H1 (cell line): ENCODE results near the gene DNAAF6. TPM values are rescaled to one million over a fixed set of nuclear protein-coding genes. Genes with fewer than 3 reads are reported as not detected.

Experiments
- CTCF ChIA-PET: fragments of 300-600 bp; sonication (Branson Sonifier 250); formaldehyde crosslinking; loops from one replicate; lab custom pipeline; 2021; ENCODE audit not compliant: partially characterized antibody; lab: Charles Lee
- POLR2A ChIA-PET: fragments of 300-600 bp; sonication (Branson Sonifier 250); formaldehyde crosslinking; loops from one replicate; lab custom pipeline; 2021; ENCODE audit warnings: inconsistent platforms; ENCODE audit not compliant: partially characterized antibody; lab: Charles Lee
- DNase-seq, 2 experiments: peaks; one replicate each; pipeline versions ENCODE4 v3.0.0 to v3.0.0-alpha.2; 2010 to 2022; ENCODE audit warnings: low spot score in 2 of 2, low read depth in 1 of 2, mixed read lengths in 1 of 2
- FAIRE-seq: peaks from 2 replicates; lab custom pipeline; 2011; peaks lifted over from hg19 to GRCh38; lab: Jason Lieb, UNC
- H2AFZ ChIP-seq: 2 replicates; pipeline ENCODE4 v1.8.1; 2012; ENCODE audit warnings: low read length, inconsistent platforms
- H2AK5ac ChIP-seq: 2 replicates; pipeline ENCODE4 v1.6.1; 2013; ENCODE audit warnings: low read depth, low read length
- H2BK120ac ChIP-seq: replicated peaks from 2 replicates; pipeline ENCODE3; 2013; ENCODE audit warnings: low read depth, low read length, inconsistent platforms
- H2BK12ac ChIP-seq: 2 replicates; pipeline ENCODE4 v1.6.1; 2013; ENCODE audit warnings: low read depth, low read length
- H2BK15ac ChIP-seq: 2 replicates; pipeline ENCODE4 v1.6.1; 2013; ENCODE audit warnings: low read length
- H2BK20ac ChIP-seq: 2 replicates; pipeline ENCODE4 v1.6.1; 2013; ENCODE audit warnings: low read length
- H2BK5ac ChIP-seq: 2 replicates; pipeline ENCODE4 v1.6.1; 2013; ENCODE audit warnings: low read depth, low read length
- H3K14ac ChIP-seq: 2 replicates; pipeline ENCODE4 v1.6.1; 2013; ENCODE audit warnings: inconsistent platforms; ENCODE audit not compliant: insufficient read length
- H3K18ac ChIP-seq: 2 replicates; pipeline ENCODE4 v1.6.1; 2013; ENCODE audit warnings: low read length; ENCODE audit errors: extremely low read depth
- H3K23ac ChIP-seq: 2 replicates; pipeline ENCODE4 v1.6.1; 2013; ENCODE audit warnings: inconsistent platforms; ENCODE audit not compliant: insufficient read length
- H3K23me2 ChIP-seq: 2 replicates; pipeline ENCODE4 v1.6.1; 2013; ENCODE audit warnings: low read depth, low read length
- H3K27ac ChIP-seq: 2 replicates; pipeline ENCODE4 v1.6.1; 2011; ENCODE audit warnings: low read depth, low read length, inconsistent platforms
- H3K27me3 ChIP-seq, 4 experiments: replicated peaks in 1 of 4; 1 replicate in 1 of 4; 2 replicates in 3 of 4; pipeline versions ENCODE4 v1.6.1 to v1.8.1; 2011 to 2013; ENCODE audit warnings: low read length in 3 of 4, mild to moderate bottlenecking in 3 of 4, inconsistent platforms in 2 of 4, mixed read lengths in 2 of 4, moderate library complexity in 1 of 4; ENCODE audit not compliant: control insufficient read depth in 3 of 4, insufficient read depth in 3 of 4; ENCODE audit errors: extremely low read depth in 1 of 4
- H3K36me3 ChIP-seq, 4 experiments: 2 replicates each; pipeline versions ENCODE4 v1.6.1 to v1.8.1; 2011 to 2013; ENCODE audit warnings: mild to moderate bottlenecking in 4 of 4, low read length in 3 of 4, moderate library complexity in 2 of 4, control low read depth in 1 of 4, inconsistent platforms in 1 of 4; ENCODE audit not compliant: insufficient read depth in 4 of 4, control insufficient read depth in 2 of 4
- H3K4ac ChIP-seq: replicated peaks from 2 replicates; pipeline ENCODE3; 2013; ENCODE audit warnings: low read length, low read depth, mixed read lengths, inconsistent platforms; ENCODE audit not compliant: insufficient read length
- H3K4me1 ChIP-seq, 4 experiments: replicated peaks in 1 of 4; 1 replicate in 1 of 4; 2 replicates in 3 of 4; pipeline versions ENCODE4 v1.6.1 to v1.8.1; 2011 to 2013; ENCODE audit warnings: low read length in 3 of 4, inconsistent platforms in 2 of 4, mixed read lengths in 1 of 4; ENCODE audit not compliant: insufficient read depth in 4 of 4, control insufficient read depth in 3 of 4
- H3K4me2 ChIP-seq, 2 experiments: 2 replicates each; pipeline versions ENCODE4 v1.6.1 to v1.8.1; 2011 to 2013; ENCODE audit warnings: low read depth in 2 of 2, low read length in 2 of 2, control low read depth in 1 of 2, inconsistent platforms in 1 of 2, mild to moderate bottlenecking in 1 of 2; ENCODE audit not compliant: insufficient read depth in 1 of 2
- H3K4me3 ChIP-seq, 4 experiments: fragments of 200-600, 300-600 bp in 1 of 4; sonication (generic), shearing (Covaris generic), sonication (Bioruptor Twin) in 1 of 4; 2 replicates each; pipeline versions ENCODE4 v1.5.1 to v1.8.1; 2011 to 2016; ENCODE audit warnings: low read length in 4 of 4, low read depth in 3 of 4, control low read depth in 2 of 4, inconsistent platforms in 2 of 4, mild to moderate bottlenecking in 2 of 4, mixed read lengths in 1 of 4, moderate library complexity in 1 of 4; ENCODE audit not compliant: insufficient read depth in 2 of 4; ENCODE audit errors: extremely low read depth in 1 of 4
- H3K56ac ChIP-seq: replicated peaks from 2 replicates; pipeline ENCODE3; 2013; ENCODE audit warnings: low read depth, mild to moderate bottlenecking, mixed read lengths, low read length, inconsistent platforms; ENCODE audit not compliant: insufficient read length
- H3K79me1 ChIP-seq: 2 replicates; pipeline ENCODE4 v1.6.1; 2013; ENCODE audit warnings: low read depth, low read length, control low read depth
- H3K79me2 ChIP-seq, 2 experiments: 2 replicates each; pipeline versions ENCODE4 v1.6.1 to v1.8.1; 2012 to 2013; ENCODE audit warnings: low read length in 2 of 2, mild to moderate bottlenecking in 2 of 2, inconsistent platforms in 1 of 2; ENCODE audit not compliant: insufficient read depth in 2 of 2, control insufficient read depth in 1 of 2
- H3K9ac ChIP-seq, 4 experiments: replicated peaks in 1 of 4; 1 replicate in 1 of 4; 2 replicates in 3 of 4; pipeline versions ENCODE4 v1.6.1 to v1.8.1; 2011 to 2013; ENCODE audit warnings: low read depth in 3 of 4, low read length in 3 of 4, control low read depth in 2 of 4, mild to moderate bottlenecking in 2 of 4, moderate library complexity in 2 of 4, inconsistent platforms in 1 of 4; ENCODE audit errors: extremely low read depth in 1 of 4
- H3K9me3 ChIP-seq, 2 experiments: 2 replicates each; pipeline versions ENCODE4 v1.6.1 to v1.8.1; 2012 to 2013; ENCODE audit warnings: mild to moderate bottlenecking in 2 of 2, moderate library complexity in 2 of 2, control low read depth in 1 of 2, inconsistent platforms in 1 of 2, low read depth in 1 of 2, low read length in 1 of 2, mixed read lengths in 1 of 2; ENCODE audit not compliant: insufficient read depth in 2 of 2
- H4K20me1 ChIP-seq, 2 experiments: replicated peaks in 1 of 2; 2 replicates each; pipeline versions ENCODE3 to v1.8.1; 2011 to 2013; ENCODE audit warnings: inconsistent platforms in 2 of 2, low read length in 2 of 2, mild to moderate bottlenecking in 1 of 2; ENCODE audit not compliant: insufficient read depth in 2 of 2, control insufficient read depth in 1 of 2
- H4K5ac ChIP-seq: 2 replicates; pipeline ENCODE4 v1.6.1; 2013; ENCODE audit warnings: low read length, low read depth, mixed read lengths, inconsistent platforms; ENCODE audit not compliant: insufficient read length
- H4K8ac ChIP-seq: 2 replicates; pipeline ENCODE4 v1.8.0; 2013; ENCODE audit warnings: mild to moderate bottlenecking, moderate library complexity, low read length, inconsistent platforms; ENCODE audit not compliant: insufficient read depth; ENCODE audit errors: extremely low read depth
- H4K91ac ChIP-seq: replicated peaks from 2 replicates; pipeline ENCODE3; 2013; ENCODE audit warnings: low read length, mixed read lengths, inconsistent platforms; ENCODE audit not compliant: insufficient read length
- BACH1 ChIP-seq: IDR thresholded peaks from 2 replicates; pipeline ENCODE4 v1.6.1; 2012; ENCODE audit warnings: low read length, improper control_type of control experiment
- BRCA1 ChIP-seq: IDR thresholded peaks from 2 replicates; pipeline ENCODE4 v1.6.1; 2012; ENCODE audit warnings: low read depth, low read length, improper control_type of control experiment
- CBX5 ChIP-seq: fragments of 300-800, 300-1000 bp; sonication (generic); IDR thresholded peaks from 2 replicates; pipeline ENCODE4 v1.7.1; 2016; ENCODE audit warnings: antibody characterized with exemption, low read length, low read depth
- CBX8 ChIP-seq: fragments of 300-800, 300-1000 bp; sonication (generic); IDR thresholded peaks from 2 replicates; pipeline ENCODE4 v1.7.1; 2016; ENCODE audit warnings: low read depth, low read length, borderline replicate concordance
- CTBP2 ChIP-seq: IDR thresholded peaks from 2 replicates; pipeline ENCODE4 v1.7.0; 2011; ENCODE audit warnings: borderline replicate concordance, mild to moderate bottlenecking, moderate library complexity, mixed read lengths, low read length; ENCODE audit not compliant: insufficient read depth, insufficient read length
- HDAC2 ChIP-seq, 2 experiments: fragments of 300-600 bp in 1 of 2; sonication (generic) in 1 of 2; IDR thresholded peaks; 2 replicates each; pipeline ENCODE4 v1.6.1; 2011 to 2012; ENCODE audit warnings: low read depth in 2 of 2, low read length in 2 of 2, mild to moderate bottlenecking in 2 of 2, moderate library complexity in 2 of 2, borderline replicate concordance in 1 of 2, inconsistent platforms in 1 of 2
- RBBP5 ChIP-seq: IDR thresholded peaks from 2 replicates; pipeline ENCODE4 v1.7.1; 2012; ENCODE audit warnings: low read depth, mild to moderate bottlenecking, inconsistent platforms, low read length, moderate library complexity, borderline replicate concordance
- SIN3A ChIP-seq, 2 experiments: IDR thresholded peaks in 1 of 2; conservative IDR thresholded peaks in 1 of 2; 2 replicates each; pipeline ENCODE4 v1.6.1; 2011 to 2012; ENCODE audit warnings: low read length in 2 of 2, improper control_type of control experiment in 1 of 2, low read depth in 1 of 2, mild to moderate bottlenecking in 1 of 2
- SIRT6 ChIP-seq: IDR thresholded peaks from one replicate; pipeline ENCODE4 v1.7.1; 2012; ENCODE audit warnings: low read length, inconsistent platforms
- SRF ChIP-seq: IDR thresholded peaks from 2 replicates; pipeline ENCODE4 v1.6.1; 2011; ENCODE audit warnings: mild to moderate bottlenecking, low read depth, low read length, moderate library complexity
- WGBS, 2 experiments: shearing (Covaris generic) in 1 of 2; methylation state at CpG; one replicate each; pipeline versions ENCODE4 v1.1.6 to v1.1.7; 2013 to 2015; ENCODE audit warnings: low lambda C conversion rate in 2 of 2, mixed read lengths in 2 of 2, inconsistent platforms in 1 of 2, low coverage in 1 of 2, missing lambda C conversion rate in 1 of 2; ENCODE audit not compliant: insufficient replicate concordance in 2 of 2, insufficient coverage in 1 of 2, insufficient read length in 1 of 2; ENCODE audit errors: extremely low coverage in 1 of 2, missing lambda C conversion rate in 1 of 2; 5-methylcytosine and 5-hydroxymethylcytosine counted together
- polyA plus RNA-seq, 7 experiments: library from polyadenylated mRNA; depleted of rRNA in 3 of 7; stranded (reverse) in 5 of 7; unstranded in 2 of 7; fragments of >200 nt in 5 of 7; fragments of 200-250 nt in 2 of 7; gene quantifications; 1 replicate in 5 of 7; 2 replicates in 1 of 7; 4 replicates in 1 of 7; pipeline versions ENCODE4 v1.2.1 to v1.2.3, GENCODE V29; 2011 to 2013; ENCODE audit warnings: missing spikeins in 2 of 7, mixed read lengths in 2 of 7
- total RNA-seq: library from RNA; stranded (reverse); fragmentation: NEBNext Ultra II Directional; extraction: Animal tissue kit (Norgen Biotek cat#: 25700); gene quantifications from 2 replicates; pipeline ENCODE4 v1.2.1, GENCODE V29; 2021
- TF ChIP-seq, protein P1 (sequence below), 3 experiments: IDR thresholded peaks; 1 replicate in 2 of 3; 2 replicates in 1 of 3; pipeline versions ENCODE4 v1.5.1 to v1.6.1; 2011; ENCODE audit warnings: low read length in 3 of 3, mild to moderate bottlenecking in 3 of 3, inconsistent platforms in 2 of 3, low read depth in 1 of 3, moderate library complexity in 1 of 3; ENCODE audit not compliant: insufficient read depth in 1 of 3; ENCODE audit errors: control extremely low read depth in 1 of 3

Gene DNAAF6
- total and polyA plus RNA-seq, 2 of the 8 experiments (the other 6 are each of a cell fraction or from before 2014, with no cell fraction given): not detected

DNA sequence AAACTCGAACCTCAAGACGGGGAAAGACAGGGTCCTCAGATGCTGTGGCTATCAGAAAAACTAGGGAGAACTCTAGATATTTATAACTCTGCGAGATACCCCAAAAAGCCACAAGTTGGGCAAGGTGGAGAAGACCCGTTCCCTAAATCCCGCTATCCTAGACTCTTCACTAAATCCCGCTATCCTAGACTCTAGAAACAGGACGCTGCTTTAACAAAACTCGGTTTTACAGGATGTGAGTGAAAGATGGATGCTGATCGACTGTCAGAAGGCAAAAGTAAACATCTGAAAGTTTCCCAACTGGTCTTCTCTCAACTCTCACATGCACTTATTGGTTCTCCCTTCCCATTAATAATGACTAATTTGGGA lies 270 bp downstream of the DNAAF6 start:
- H3K36me3 ChIP-seq: no peaks in the 10 kb centered on the region
- H2AK5ac ChIP-seq: no peak overlapping the region
- no peak overlapping the region for H3K4ac ChIP-seq
- peak overlapping the region in 1 of 4 experiments; percentile 75; a peak in 1 of 8 replicates for H3K4me3 ChIP-seq
- DNase-seq: no peak
- H3K9ac ChIP-seq: no peak overlapping the region
- H3K9me3 ChIP-seq: no peaks in the 10 kb centered on the region
- no peak overlapping the region for H2BK12ac ChIP-seq
- H3K79me2 ChIP-seq: no peaks in the 10 kb centered on the region
- H3K14ac ChIP-seq: no peak overlapping the region
- H3K23me2 ChIP-seq: peaks cover 4% of the 10 kb centered on the region; the same call in 1 of the 2 replicates
- no peaks in the 10 kb centered on the region for H4K20me1 ChIP-seq
- no peak overlapping the region for H3K18ac ChIP-seq
- H2BK20ac ChIP-seq: no peak overlapping the region
- H2BK5ac ChIP-seq: no peak overlapping the region
- peak; percentile 62 for FAIRE-seq
- H3K27me3 ChIP-seq: no peaks in the 10 kb centered on the region
- H3K27ac ChIP-seq: no peak overlapping the region
- CTCF ChIA-PET: no interaction called here
- H3K56ac ChIP-seq: no peak overlapping the region
- peaks cover 0 to 3% (median under 1%) of the 10 kb centered on the region in 4 experiments; a peak in 3 of 7 replicates for H3K4me1 ChIP-seq
- H3K4me2 ChIP-seq: peak overlapping the region; percentile 72 to 89; a peak in 3 of 4 replicates
- H2BK15ac ChIP-seq: no peak overlapping the region
- no peak overlapping the region for H4K5ac ChIP-seq
- no peak overlapping the region for H4K91ac ChIP-seq
- no peak overlapping the region for H3K23ac ChIP-seq
- no peak overlapping the region for H4K8ac ChIP-seq
- H2AFZ ChIP-seq: no peak overlapping the region
- no peaks in the 10 kb centered on the region for H3K79me1 ChIP-seq
- 52% methylated on average over 8 of the region's 9 CpGs; no CpG with 5 or more reads in 1 of the 2 experiments for WGBS, 2 experiments
- POLR2A ChIA-PET: interaction anchor here (0.7 kb wide), 1 partner anchor 338 kb away, joined by 3 read pairs; no protein-coding TSS in a partner anchor
- no peak overlapping the region for H2BK120ac ChIP-seq
- no peak for TF ChIP-seq HDAC2 (IDR thresholded peaks at IDR 0.05; ENCODE audit: borderline replicate concordance in 1 of 2, low read depth in 2 of 2, low read length in 2 of 2)
- TF ChIP-seq, protein P1, sequence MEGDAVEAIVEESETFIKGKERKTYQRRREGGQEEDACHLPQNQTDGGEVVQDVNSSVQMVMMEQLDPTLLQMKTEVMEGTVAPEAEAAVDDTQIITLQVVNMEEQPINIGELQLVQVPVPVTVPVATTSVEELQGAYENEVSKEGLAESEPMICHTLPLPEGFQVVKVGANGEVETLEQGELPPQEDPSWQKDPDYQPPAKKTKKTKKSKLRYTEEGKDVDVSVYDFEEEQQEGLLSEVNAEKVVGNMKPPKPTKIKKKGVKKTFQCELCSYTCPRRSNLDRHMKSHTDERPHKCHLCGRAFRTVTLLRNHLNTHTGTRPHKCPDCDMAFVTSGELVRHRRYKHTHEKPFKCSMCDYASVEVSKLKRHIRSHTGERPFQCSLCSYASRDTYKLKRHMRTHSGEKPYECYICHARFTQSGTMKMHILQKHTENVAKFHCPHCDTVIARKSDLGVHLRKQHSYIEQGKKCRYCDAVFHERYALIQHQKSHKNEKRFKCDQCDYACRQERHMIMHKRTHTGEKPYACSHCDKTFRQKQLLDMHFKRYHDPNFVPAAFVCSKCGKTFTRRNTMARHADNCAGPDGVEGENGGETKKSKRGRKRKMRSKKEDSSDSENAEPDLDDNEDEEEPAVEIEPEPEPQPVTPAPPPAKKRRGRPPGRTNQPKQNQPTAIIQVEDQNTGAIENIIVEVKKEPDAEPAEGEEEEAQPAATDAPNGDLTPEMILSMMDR (IDR thresholded peaks at IDR 0.05; ENCODE audit: control extremely low read depth in 1 of 3, insufficient read depth in 1 of 3, low read depth in 1 of 3, low read length in 3 of 3): no peak
- no peak for TF ChIP-seq SRF
- no peak for TF ChIP-seq BRCA1
- no peak for TF ChIP-seq RBBP5
- no peak for TF ChIP-seq SIRT6
- no peak for TF ChIP-seq SIN3A (conservative IDR thresholded peaks at IDR 0.05 in 1 of 2, IDR thresholded peaks at IDR 0.05 in 1 of 2; ENCODE audit: low read depth in 1 of 2, low read length in 2 of 2)
- no peak for TF ChIP-seq CBX5
- no peak for TF ChIP-seq CTBP2
- TF ChIP-seq BACH1: no peak
- TF ChIP-seq CBX8: no peak
